Activated naive CD4-positive, alpha-beta T cell treated with anti-CD3 and anti-CD28 coated beads for 36 hours (primary cell): Measurements from ENCODE around the gene RUVBL2. TPM values are rescaled to one million over a fixed set of nuclear protein-coding genes. Genes with fewer than 3 reads are reported as not detected.
"Not testable (repeated sequence)": the region's sequence is repeated elsewhere in the genome, so short reads cannot be mapped to it uniquely, and the experiment has no call there.

Experiments
- CTCF ChIA-PET: fragments of 350-600 bp; sonication (Branson Sonifier 250); formaldehyde crosslinking; loops from one replicate; lab custom pipeline; 2021; ENCODE audit warnings: antibody characterized with exemption; lab: Charles Lee
- DNase-seq: peaks from one replicate; pipeline ENCODE4 v3.0.0-alpha.2; 2020
- H3K27ac Mint-ChIP-seq: one replicate; pipeline ENCODE4 v1.8.0; 2021; ENCODE audit warnings: mild to moderate bottlenecking, mixed read lengths
- H3K27me3 Mint-ChIP-seq: one replicate; pipeline ENCODE4 v1.8.0; 2021; ENCODE audit warnings: low read depth, mixed read lengths
- H3K36me3 Mint-ChIP-seq: one replicate; pipeline ENCODE4 v1.8.0; 2021; ENCODE audit warnings: low read depth, mixed read lengths
- H3K4me1 Mint-ChIP-seq: one replicate; pipeline ENCODE4 v1.8.0; 2021; ENCODE audit warnings: low read depth, mixed read lengths
- H3K4me3 Mint-ChIP-seq: one replicate; pipeline ENCODE4 v1.8.0; 2021; ENCODE audit warnings: mild to moderate bottlenecking, moderate library complexity, mixed read lengths
- H3K9me3 Mint-ChIP-seq: one replicate; pipeline ENCODE4 v1.8.0; 2021; ENCODE audit warnings: mixed read lengths
- intact Hi-C: fragments of 100-400 bp; cut with micrococcal nuclease; formaldehyde crosslinking; loops from one replicate; pipeline ENCODE4 v1.15.1; 2023
- total RNA-seq, 2 experiments: library from RNA; stranded (reverse); gene quantifications; one replicate each; pipeline ENCODE4 v1.2.3, GENCODE V29; 2021

RUVBL2 gene
- total RNA-seq, 2 experiments from 2014 or later = 119 to 126 TPM

GRCh38 chr19:49042177-49042576 lies 48.5 kb downstream of the RUVBL2 start:
- H3K4me1 Mint-ChIP-seq = no peaks in the 10 kb centered on the region
- CTCF ChIA-PET = no interaction called here

GRCh38 chr19:49042666-49043065 lies 49.0 kb downstream of the RUVBL2 start:
- intact Hi-C loops, H3K4me3 Mint-ChIP-seq, H3K27me3 Mint-ChIP-seq, CTCF ChIA-PET, H3K27ac Mint-ChIP-seq, H3K4me1 Mint-ChIP-seq, DNase-seq, H3K36me3 Mint-ChIP-seq, H3K9me3 Mint-ChIP-seq: not testable (repeated sequence)

More at GRCh38 chr19:49042177-49042576, 48.5 kb downstream of the RUVBL2 start:
- no peak overlapping the region for H3K27ac Mint-ChIP-seq
- no peaks in the 10 kb centered on the region for H3K9me3 Mint-ChIP-seq
- no peaks in the 10 kb centered on the region for H3K27me3 Mint-ChIP-seq
- H3K4me3 Mint-ChIP-seq = no peak overlapping the region
- intact Hi-C loops = no loop called here
- no peaks in the 10 kb centered on the region for H3K36me3 Mint-ChIP-seq
- no peak for DNase-seq

GRCh38 chr19:49043548-49043947 lies 49.9 kb downstream of the RUVBL2 start, which contains the start of gene CGB5:
TSS of gene CGB5 (plus strand) at chr19:49043848. CDS start at chr19:49044210, 362 bp downstream.
- CTCF ChIA-PET, H3K9me3 Mint-ChIP-seq, intact Hi-C loops, DNase-seq, H3K27me3 Mint-ChIP-seq, H3K4me3 Mint-ChIP-seq, H3K4me1 Mint-ChIP-seq, H3K36me3 Mint-ChIP-seq, H3K27ac Mint-ChIP-seq: not testable (repeated sequence)

- intact Hi-C loops, H3K36me3 Mint-ChIP-seq, H3K9me3 Mint-ChIP-seq, DNase-seq, CTCF ChIA-PET, H3K4me3 Mint-ChIP-seq, H3K27me3 Mint-ChIP-seq, H3K4me1 Mint-ChIP-seq, H3K27ac Mint-ChIP-seq: not testable (repeated sequence)
Measured at GRCh38 chr19:49049011-49049410, 55.3 kb downstream of the RUVBL2 start, which contains the start of gene CGB8. TSS of gene CGB8 (minus strand) at chr19:49049111. CDS start at chr19:49048739, 372 bp downstream.

GRCh38 chr19:49049834-49050233 lies 56.1 kb downstream of the RUVBL2 start:
- H3K4me3 Mint-ChIP-seq, H3K27ac Mint-ChIP-seq, CTCF ChIA-PET, H3K27me3 Mint-ChIP-seq, intact Hi-C loops, H3K4me1 Mint-ChIP-seq, DNase-seq, H3K9me3 Mint-ChIP-seq, H3K36me3 Mint-ChIP-seq: not testable (repeated sequence)

- H3K9me3 Mint-ChIP-seq, DNase-seq, H3K4me1 Mint-ChIP-seq, H3K4me3 Mint-ChIP-seq, H3K27ac Mint-ChIP-seq, CTCF ChIA-PET, H3K36me3 Mint-ChIP-seq, intact Hi-C loops, H3K27me3 Mint-ChIP-seq: not testable (repeated sequence)
Measured at GRCh38 chr19:49050376-49051033, 56.8 kb downstream of the RUVBL2 start.

GRCh38 chr19:49056101-49056901 lies 62.6 kb downstream of the RUVBL2 start:
- CTCF ChIA-PET = interaction anchor here (0.7 to 0.9 kb wide), 3 partner anchors 50 to 262 kb away, joined by 3 read pairs; no protein-coding TSS in a partner anchor
- Mint-ChIP-seq H3K36me3 (no peaks in the 10 kb centered on the region), H3K27ac (no peak overlapping the region), H3K4me3 (peak overlapping the region; percentile 71), H3K9me3 (no peaks in the 10 kb centered on the region), H3K4me1 (peaks cover 22% of the 10 kb centered on the region), H3K27me3 (peaks cover 40% of the 10 kb centered on the region)
- intact Hi-C loops = loop anchor here (5.0 kb wide), 1 partner anchor 91 kb away; no protein-coding TSS in a partner anchor
- peak; percentile 67 for DNase-seq

GRCh38 chr19:49056902-49057596 lies 63.4 kb downstream of the RUVBL2 start:
- intact Hi-C loops = loop anchor here (5.0 kb wide), 1 partner anchor 90 kb away; no protein-coding TSS in a partner anchor
- Mint-ChIP-seq H3K4me3 (peak overlapping the region; percentile 71), H3K4me1 (peaks cover 22% of the 10 kb centered on the region), H3K27me3 (peaks cover 40% of the 10 kb centered on the region)
- H3K36me3 Mint-ChIP-seq, DNase-seq, H3K9me3 Mint-ChIP-seq, H3K27ac Mint-ChIP-seq: not testable (repeated sequence)
- CTCF ChIA-PET = interaction anchor here (0.6 to 1.7 kb wide), 6 partner anchors 18 to 329 kb away, joined by 3 to 5 read pairs (median 4); partner anchors contain the start of genes GYS1 and RUVBL2

GRCh38 chr19:49057636-49058234 lies 64.0 kb downstream of the RUVBL2 start, which contains the start of gene CGB7:
TSS of gene CGB7 (minus strand) at chr19:49057749. CDS start at chr19:49055375, 2,374 bp downstream.
- Mint-ChIP-seq H3K4me1 (peaks cover 22% of the 10 kb centered on the region), H3K27ac (no peak within 1 kb of the TSS), H3K4me3 (peak within 1 kb of the TSS; percentile 71), H3K27me3 (peaks cover 40% of the 10 kb centered on the region), H3K9me3 (no peaks in the 10 kb centered on the region), H3K36me3 (no peaks in the 10 kb centered on the region)
- peak; percentile 52 for DNase-seq
- intact Hi-C loops = loop anchor here (5.0 kb wide), 1 partner anchor 90 kb away; no protein-coding TSS in a partner anchor
- CTCF ChIA-PET = interaction anchor here (0.6 to 1.7 kb wide), 5 partner anchors 17 to 328 kb away, joined by 3 to 5 read pairs (median 5); partner anchors contain the start of genes GYS1 and RUVBL2

- no peaks in the 10 kb centered on the region for H3K9me3 Mint-ChIP-seq
- H3K27me3 Mint-ChIP-seq = peaks cover 44% of the 10 kb centered on the region
- H3K4me1 Mint-ChIP-seq = peaks cover 22% of the 10 kb centered on the region
- intact Hi-C loops = loop anchor here (5.0 kb wide), 1 partner anchor 89 kb away; no protein-coding TSS in a partner anchor
- no peaks in the 10 kb centered on the region for H3K36me3 Mint-ChIP-seq
- no peak overlapping the region for H3K27ac Mint-ChIP-seq
- no peak overlapping the region for H3K4me3 Mint-ChIP-seq
- CTCF ChIA-PET = interaction anchor here (1.0 to 1.7 kb wide), 4 partner anchors 16 to 226 kb away, joined by 3 to 5 read pairs (median 4); partner anchors contain the start of genes GYS1 and RUVBL2
- DNase-seq = peak; percentile 40
Measured at GRCh38 chr19:49058562-49058961, 64.9 kb downstream of the RUVBL2 start.

GRCh38 chr19:49059053-49059452 lies 65.4 kb downstream of the RUVBL2 start:
- no peak overlapping the region for H3K4me3 Mint-ChIP-seq
- no peak for DNase-seq
- H3K27me3 Mint-ChIP-seq = peaks cover 48% of the 10 kb centered on the region
- no peaks in the 10 kb centered on the region for H3K36me3 Mint-ChIP-seq
- no peak overlapping the region for H3K27ac Mint-ChIP-seq
- CTCF ChIA-PET = interaction anchor here (0.5 to 1.0 kb wide), 2 partner anchors 65 to 213 kb away, joined by 3 to 5 read pairs; partner anchors contain the start of gene RUVBL2
- H3K9me3 Mint-ChIP-seq = no peaks in the 10 kb centered on the region
- intact Hi-C loops = loop anchor here (5.0 kb wide), 1 partner anchor 88 kb away; no protein-coding TSS in a partner anchor
- H3K4me1 Mint-ChIP-seq = peaks cover 22% of the 10 kb centered on the region
